ENCODE measurements around the gene FAM222B. TPM values are rescaled to one million over a fixed set of nuclear protein-coding genes. Genes with fewer than 3 reads are reported as not detected.
A peak's percentile ranks its signal among the peaks of the same experiment; 100 is the strongest.

Gene FAM222B
- total and polyA plus RNA-seq, 9 of the 15 experiments (the other 6 are each of a cell fraction or from before 2014, with no cell fraction given): 4.0 to 34.6 (median 7.5) TPM

DNA sequence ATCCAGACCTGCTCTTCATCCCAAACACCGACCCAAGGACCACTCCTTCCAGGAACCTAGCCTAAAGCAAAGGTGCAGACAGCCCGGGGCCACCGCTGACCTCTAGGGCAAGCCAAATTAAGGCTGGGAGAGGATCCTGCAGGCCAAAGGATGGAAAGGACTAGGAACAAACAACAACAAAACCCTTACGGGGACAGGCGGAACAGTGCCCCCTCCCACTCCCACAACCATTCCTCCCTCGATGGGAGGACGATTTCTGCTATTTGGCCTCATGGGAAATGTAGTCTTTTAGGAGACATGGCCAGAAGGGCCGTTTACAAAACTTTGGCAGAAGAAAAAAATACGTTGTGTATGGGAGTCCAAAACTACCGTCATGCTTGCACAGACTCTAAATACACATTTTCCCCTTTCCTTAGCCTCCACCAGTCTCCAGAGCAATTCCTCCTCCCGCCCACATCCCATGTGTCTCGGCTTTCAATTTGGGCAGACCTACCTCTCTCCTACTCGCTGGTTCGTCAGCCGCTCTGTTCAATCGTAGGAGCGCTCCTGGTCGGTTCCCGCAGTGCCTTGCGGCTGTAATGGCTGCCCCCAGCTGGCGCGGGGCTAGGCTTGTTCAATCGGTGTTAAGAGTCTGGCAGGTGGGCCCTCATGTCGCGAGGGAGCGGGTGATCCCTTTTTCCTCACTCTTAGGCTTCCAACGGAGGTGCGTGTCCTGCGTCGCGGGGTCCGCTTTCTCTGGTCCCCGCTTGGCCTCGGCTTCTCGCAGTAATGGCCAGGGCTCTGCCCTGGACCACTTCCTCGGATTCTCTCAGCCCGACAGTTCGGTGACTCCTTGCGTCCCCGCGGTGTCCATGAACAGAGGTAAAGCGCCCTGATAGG is 12.1 kb upstream of the FAM222B start, which contains the start of gene ERAL1 (continued):
- TF ChIP-seq, protein P1, sequence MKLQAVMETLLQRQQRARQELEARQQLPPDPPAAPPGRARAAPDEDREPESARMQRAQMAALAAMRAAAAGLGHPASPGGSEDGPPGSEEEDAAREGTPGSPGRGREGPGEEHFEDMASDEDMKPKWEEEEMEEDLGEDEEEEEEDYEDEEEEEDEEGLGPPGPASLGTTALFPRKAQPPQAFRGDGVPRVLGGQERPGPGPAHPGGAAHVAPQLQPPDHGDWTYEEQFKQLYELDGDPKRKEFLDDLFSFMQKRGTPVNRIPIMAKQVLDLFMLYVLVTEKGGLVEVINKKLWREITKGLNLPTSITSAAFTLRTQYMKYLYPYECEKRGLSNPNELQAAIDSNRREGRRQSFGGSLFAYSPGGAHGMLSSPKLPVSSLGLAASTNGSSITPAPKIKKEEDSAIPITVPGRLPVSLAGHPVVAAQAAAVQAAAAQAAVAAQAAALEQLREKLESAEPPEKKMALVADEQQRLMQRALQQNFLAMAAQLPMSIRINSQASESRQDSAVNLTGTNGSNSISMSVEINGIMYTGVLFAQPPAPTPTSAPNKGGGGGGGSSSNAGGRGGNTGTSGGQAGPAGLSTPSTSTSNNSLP (IDR thresholded peaks at IDR 0.05; ENCODE audit: borderline replicate concordance, low read depth, low read length): no peak
- TF ChIP-seq, protein P2, sequence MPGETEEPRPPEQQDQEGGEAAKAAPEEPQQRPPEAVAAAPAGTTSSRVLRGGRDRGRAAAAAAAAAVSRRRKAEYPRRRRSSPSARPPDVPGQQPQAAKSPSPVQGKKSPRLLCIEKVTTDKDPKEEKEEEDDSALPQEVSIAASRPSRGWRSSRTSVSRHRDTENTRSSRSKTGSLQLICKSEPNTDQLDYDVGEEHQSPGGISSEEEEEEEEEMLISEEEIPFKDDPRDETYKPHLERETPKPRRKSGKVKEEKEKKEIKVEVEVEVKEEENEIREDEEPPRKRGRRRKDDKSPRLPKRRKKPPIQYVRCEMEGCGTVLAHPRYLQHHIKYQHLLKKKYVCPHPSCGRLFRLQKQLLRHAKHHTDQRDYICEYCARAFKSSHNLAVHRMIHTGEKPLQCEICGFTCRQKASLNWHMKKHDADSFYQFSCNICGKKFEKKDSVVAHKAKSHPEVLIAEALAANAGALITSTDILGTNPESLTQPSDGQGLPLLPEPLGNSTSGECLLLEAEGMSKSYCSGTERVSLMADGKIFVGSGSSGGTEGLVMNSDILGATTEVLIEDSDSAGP (CRISPR knock-in tag; IDR thresholded peaks at IDR 0.05): no peak
- TF ChIP-seq ZBTB17 (CRISPR knock-in tag; IDR thresholded peaks at IDR 0.05) (peak; percentile 67; the same call in 1 of the 2 replicates), MAZ (CRISPR knock-in tag; conservative IDR thresholded peaks at IDR 0.05 in 1 of 2, IDR thresholded peaks at IDR 0.05 in 1 of 2) (peak; percentile 65 to 77), SRF (CRISPR knock-in tag; IDR thresholded peaks at IDR 0.05) (peak in 1 of 2 experiments; percentile 80; a peak in 1 of 4 replicates), CHD4 (IDR thresholded peaks at IDR 0.05; ENCODE audit: insufficient read depth, insufficient replicate concordance, low read depth, low read length, poor library complexity, severe bottlenecking) (no peak), PHB (CRISPR knock-in tag; IDR thresholded peaks at IDR 0.05) (no peak; the same call in 1 of the 2 replicates), BRCA1 (IDR thresholded peaks at IDR 0.05) (no peak), BRCA1 (CRISPR knock-in tag; IDR thresholded peaks at IDR 0.05) (no peak), ZNF586 (CRISPR knock-in tag; conservative IDR thresholded peaks at IDR 0.05) (no peak), DNMT1 (IDR thresholded peaks at IDR 0.05) (no peak), HDGF (IDR thresholded peaks at IDR 0.05) (no peak), NR2F6 (CRISPR knock-in tag; IDR thresholded peaks at IDR 0.05) (no peak), ESRRA (IDR thresholded peaks at IDR 0.05; ENCODE audit: borderline replicate concordance, low read depth) (peak; percentile 43; the same call in 1 of the 2 replicates), ZNF507 (tag; conservative IDR thresholded peaks at IDR 0.05) (no peak), ELF2 (CRISPR knock-in tag; IDR thresholded peaks at IDR 0.05) (0 out of 2 replicates have a peak, but pooled peaks have one; percentile 29), TAF1 (IDR thresholded peaks at IDR 0.05; ENCODE audit: control insufficient read depth, extremely low read depth, insufficient read depth, low read length, severe bottlenecking) (peak; percentile 98), PPARD (CRISPR knock-in tag; IDR thresholded peaks at IDR 0.05) (no peak), TSC22D4 (tag; IDR thresholded peaks at IDR 0.05) (no peak), PHTF2 (CRISPR knock-in tag; IDR thresholded peaks at IDR 0.05) (no peak), BRD9 (IDR thresholded peaks at IDR 0.05; ENCODE audit: low read depth, partially characterized antibody) (peak; percentile 23), MEIS2 (IDR thresholded peaks at IDR 0.05; ENCODE audit: partially characterized antibody) (no peak), BHLHE40 (IDR thresholded peaks at IDR 0.05; ENCODE audit: low read length) (0 out of 2 replicates have a peak, but pooled peaks have one; percentile 32), KLF6 (CRISPR knock-in tag; IDR thresholded peaks at IDR 0.05; ENCODE audit: borderline replicate concordance) (no peak)
- TF ChIP-seq, protein P3, sequence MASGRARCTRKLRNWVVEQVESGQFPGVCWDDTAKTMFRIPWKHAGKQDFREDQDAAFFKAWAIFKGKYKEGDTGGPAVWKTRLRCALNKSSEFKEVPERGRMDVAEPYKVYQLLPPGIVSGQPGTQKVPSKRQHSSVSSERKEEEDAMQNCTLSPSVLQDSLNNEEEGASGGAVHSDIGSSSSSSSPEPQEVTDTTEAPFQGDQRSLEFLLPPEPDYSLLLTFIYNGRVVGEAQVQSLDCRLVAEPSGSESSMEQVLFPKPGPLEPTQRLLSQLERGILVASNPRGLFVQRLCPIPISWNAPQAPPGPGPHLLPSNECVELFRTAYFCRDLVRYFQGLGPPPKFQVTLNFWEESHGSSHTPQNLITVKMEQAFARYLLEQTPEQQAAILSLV (tag; IDR thresholded peaks at IDR 0.05): no peak

All from K562 (cell line).